ENCODE results near the gene CEP112. TPM values are rescaled to one million over a fixed set of nuclear protein-coding genes. Genes with fewer than 3 reads are reported as not detected.
A peak's percentile ranks its signal among the peaks of the same experiment; 100 is the strongest.
"Not testable (repeated sequence)": the region's sequence is repeated elsewhere in the genome, so short reads cannot be mapped to it uniquely, and the experiment has no call there.

Gene CEP112
- total RNA-seq, 1 donor from 2014 or later: 24.5 TPM

DNA sequence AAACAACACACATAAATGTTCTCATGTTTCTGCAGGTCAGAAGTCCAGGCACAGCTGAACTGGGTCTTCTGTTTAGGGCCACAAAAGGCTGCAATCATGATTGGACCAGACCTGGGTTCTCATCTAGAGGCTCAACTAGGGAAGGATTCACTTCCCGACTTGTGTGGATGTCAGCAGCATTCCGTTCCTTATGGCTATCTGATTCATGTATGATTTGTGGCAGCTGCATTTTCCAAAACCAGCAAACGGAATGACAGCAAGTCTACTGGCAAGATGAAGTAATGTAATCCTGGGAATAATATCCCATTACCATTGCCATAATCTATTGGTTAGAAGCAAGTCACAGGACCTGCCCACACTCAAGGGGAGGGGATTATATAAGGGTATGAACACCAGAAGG is 22.1 kb downstream of the CEP112 start:
- Mint-ChIP-seq H3K9me3 (no peaks in the 10 kb centered on the region), H3K27me3 (ENCODE audit: low read depth) (no peaks in the 10 kb centered on the region), H3K36me3 (ENCODE audit: low read depth) (no peaks in the 10 kb centered on the region), H3K27ac (ENCODE audit: unreplicated experiment) (no peak overlapping the region), H3K4me1 (peaks cover 16% of the 10 kb centered on the region), H3K4me3 (no peak overlapping the region)
- DNase-seq (ENCODE audit: low read depth, low spot score): no peak
- TF ChIP-seq, protein P1, sequence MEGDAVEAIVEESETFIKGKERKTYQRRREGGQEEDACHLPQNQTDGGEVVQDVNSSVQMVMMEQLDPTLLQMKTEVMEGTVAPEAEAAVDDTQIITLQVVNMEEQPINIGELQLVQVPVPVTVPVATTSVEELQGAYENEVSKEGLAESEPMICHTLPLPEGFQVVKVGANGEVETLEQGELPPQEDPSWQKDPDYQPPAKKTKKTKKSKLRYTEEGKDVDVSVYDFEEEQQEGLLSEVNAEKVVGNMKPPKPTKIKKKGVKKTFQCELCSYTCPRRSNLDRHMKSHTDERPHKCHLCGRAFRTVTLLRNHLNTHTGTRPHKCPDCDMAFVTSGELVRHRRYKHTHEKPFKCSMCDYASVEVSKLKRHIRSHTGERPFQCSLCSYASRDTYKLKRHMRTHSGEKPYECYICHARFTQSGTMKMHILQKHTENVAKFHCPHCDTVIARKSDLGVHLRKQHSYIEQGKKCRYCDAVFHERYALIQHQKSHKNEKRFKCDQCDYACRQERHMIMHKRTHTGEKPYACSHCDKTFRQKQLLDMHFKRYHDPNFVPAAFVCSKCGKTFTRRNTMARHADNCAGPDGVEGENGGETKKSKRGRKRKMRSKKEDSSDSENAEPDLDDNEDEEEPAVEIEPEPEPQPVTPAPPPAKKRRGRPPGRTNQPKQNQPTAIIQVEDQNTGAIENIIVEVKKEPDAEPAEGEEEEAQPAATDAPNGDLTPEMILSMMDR (conservative IDR thresholded peaks at IDR 0.05): no peak

DNA sequence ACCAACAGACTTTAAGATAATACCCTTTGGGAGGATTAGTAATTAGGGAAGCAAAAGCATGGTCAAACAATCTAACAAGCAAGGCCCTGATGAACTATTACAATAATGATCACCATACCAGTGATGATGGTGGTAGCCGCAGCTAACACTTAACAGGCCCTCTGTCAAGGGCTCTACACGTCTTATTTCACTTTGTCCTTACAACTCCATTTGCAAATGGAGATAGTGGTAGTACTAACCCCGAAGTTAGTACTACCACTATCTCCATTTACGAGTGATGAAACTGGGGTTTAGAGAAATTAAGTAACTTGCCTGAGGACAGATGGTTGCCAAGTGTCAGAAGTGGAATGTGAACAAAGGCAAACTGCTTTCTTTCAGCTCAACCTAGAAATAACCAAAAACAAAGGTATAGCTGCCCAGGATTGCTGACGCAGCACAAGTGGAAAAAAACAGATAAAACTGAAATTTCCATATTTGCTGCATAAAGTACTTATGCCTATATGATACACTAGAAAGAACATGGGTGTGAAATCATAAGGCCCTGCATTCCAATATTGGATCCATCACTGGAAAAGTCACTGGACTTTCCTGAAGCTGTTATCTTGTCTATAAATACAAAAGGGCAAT is 24.6 kb downstream of the CEP112 start:
- H3K9me3 Mint-ChIP-seq: no peaks in the 10 kb centered on the region
- H3K4me1 Mint-ChIP-seq: peaks cover 10% of the 10 kb centered on the region
- no peaks in the 10 kb centered on the region for H3K36me3 Mint-ChIP-seq (ENCODE audit: low read depth)
- H3K4me3 Mint-ChIP-seq: no peak overlapping the region
- TF ChIP-seq, protein P1 (conservative IDR thresholded peaks at IDR 0.05): no peak
- no peak overlapping the region for H3K27ac Mint-ChIP-seq (ENCODE audit: unreplicated experiment)
- no peaks in the 10 kb centered on the region for H3K27me3 Mint-ChIP-seq (ENCODE audit: low read depth)
- no peak for DNase-seq (ENCODE audit: low read depth, low spot score)

DNA sequence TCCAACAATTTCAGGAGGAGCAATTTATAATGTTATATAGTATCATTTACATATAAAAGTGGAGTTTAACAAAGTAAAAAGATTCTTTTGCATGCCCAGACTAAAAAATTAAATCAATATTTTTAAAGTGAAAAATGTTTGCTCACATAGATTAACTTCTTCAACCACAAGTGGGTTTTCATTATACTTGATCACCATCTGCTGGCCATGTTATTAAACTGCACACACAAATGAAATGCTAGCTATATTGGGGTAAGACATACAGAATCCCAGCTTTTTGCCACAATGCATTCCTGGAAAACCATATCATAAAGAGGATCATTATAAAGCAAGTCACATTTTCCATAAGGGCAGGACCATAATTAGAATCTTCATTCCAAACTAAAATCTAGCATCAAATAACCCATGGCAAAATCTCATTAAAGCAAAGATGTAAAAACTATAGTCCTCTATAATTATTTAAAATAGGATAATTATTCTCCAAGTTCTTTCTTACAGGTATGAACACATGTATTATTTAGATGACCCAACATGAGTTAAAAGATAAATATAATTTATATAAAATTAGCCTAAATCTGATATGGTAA is 26.3 kb downstream of the CEP112 start:
- DNase-seq (ENCODE audit: low read depth, low spot score): peak; percentile 16
- peaks cover 2% of the 10 kb centered on the region for H3K9me3 Mint-ChIP-seq
- peaks cover 10% of the 10 kb centered on the region for H3K36me3 Mint-ChIP-seq (ENCODE audit: low read depth)
- H3K27me3 Mint-ChIP-seq (ENCODE audit: low read depth): no peaks in the 10 kb centered on the region
- no peak overlapping the region for H3K27ac Mint-ChIP-seq (ENCODE audit: unreplicated experiment)
- peaks cover 4% of the 10 kb centered on the region for H3K4me1 Mint-ChIP-seq
- H3K4me3 Mint-ChIP-seq: no peak overlapping the region
- TF ChIP-seq, protein P1 (conservative IDR thresholded peaks at IDR 0.05): peak; percentile 88

DNA sequence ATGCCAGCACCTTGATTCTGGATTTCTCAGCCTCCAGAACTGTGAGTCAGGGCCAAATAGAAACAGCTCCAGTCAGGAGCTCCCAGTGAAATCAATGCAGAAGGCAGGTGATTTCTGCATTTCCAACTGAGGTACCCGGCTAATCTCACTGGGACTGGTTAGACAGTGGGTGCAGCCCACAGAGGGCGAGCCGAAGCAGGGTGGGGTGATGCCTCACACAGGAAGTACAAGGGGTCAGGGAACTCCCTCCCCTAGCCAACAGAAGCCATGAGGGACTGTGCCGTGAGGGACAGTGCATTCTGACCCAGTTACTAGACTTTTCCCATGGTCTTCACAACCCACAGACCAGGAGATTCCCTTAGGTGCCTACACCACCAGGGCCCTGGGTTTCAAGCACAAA is 36.9 kb downstream of the CEP112 start:
- H3K27ac Mint-ChIP-seq (ENCODE audit: unreplicated experiment); DNase-seq (ENCODE audit: low read depth, low spot score); H3K4me3 Mint-ChIP-seq; H3K4me1 Mint-ChIP-seq; H3K27me3 Mint-ChIP-seq (ENCODE audit: low read depth): not testable (repeated sequence)
- H3K36me3 Mint-ChIP-seq (ENCODE audit: low read depth): peaks cover 64% of the 10 kb centered on the region
- peaks cover 16% of the 10 kb centered on the region for H3K9me3 Mint-ChIP-seq

DNA sequence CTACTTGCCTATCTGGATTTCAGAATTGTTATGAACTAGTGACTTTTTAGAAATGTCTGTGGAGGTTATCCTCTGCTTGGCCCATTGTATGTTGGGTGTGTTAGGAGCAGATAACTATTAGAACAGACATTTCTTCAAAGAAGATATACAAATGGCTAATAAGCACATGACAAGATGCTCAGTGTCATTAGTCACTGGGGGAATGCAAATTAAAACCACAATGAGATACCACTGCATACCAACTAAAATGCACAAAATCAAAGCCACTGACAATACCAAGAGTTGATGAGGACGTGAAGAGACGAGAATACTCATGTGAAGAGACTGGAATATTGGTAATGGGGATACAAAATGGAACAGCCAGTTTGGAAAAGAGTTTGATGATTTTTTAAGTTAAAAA is 39.2 kb downstream of the CEP112 start:
- no peaks in the 10 kb centered on the region for H3K27me3 Mint-ChIP-seq (ENCODE audit: low read depth)
- TF ChIP-seq, protein P1 (conservative IDR thresholded peaks at IDR 0.05): no peak
- H3K4me3 Mint-ChIP-seq: no peak overlapping the region
- H3K27ac Mint-ChIP-seq (ENCODE audit: unreplicated experiment): no peak overlapping the region
- no peak for DNase-seq (ENCODE audit: low read depth, low spot score)
- peaks cover 48% of the 10 kb centered on the region for H3K36me3 Mint-ChIP-seq (ENCODE audit: low read depth)
- H3K9me3 Mint-ChIP-seq: peaks cover 10% of the 10 kb centered on the region
- H3K4me1 Mint-ChIP-seq: no peaks in the 10 kb centered on the region

DNA sequence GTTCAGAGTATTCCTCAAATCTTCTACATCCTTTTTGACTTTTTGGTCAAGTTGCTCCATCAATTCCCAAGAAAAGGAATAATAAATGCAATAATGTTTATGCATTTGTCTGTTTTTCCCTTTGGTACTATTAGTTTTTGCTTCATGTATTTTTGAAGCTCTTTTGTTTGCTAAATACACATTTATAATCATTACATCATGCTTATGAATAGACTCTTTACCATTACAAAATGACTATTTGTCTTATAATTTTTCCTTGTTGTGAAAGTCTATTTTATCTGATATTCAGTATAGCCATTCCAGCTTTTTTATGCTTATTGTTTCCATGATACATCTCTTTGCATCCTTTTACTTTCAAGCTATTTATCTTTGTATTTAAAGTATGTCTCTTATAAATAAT is 41.2 kb downstream of the CEP112 start:
- Mint-ChIP-seq H3K27ac (ENCODE audit: unreplicated experiment) (no peak overlapping the region), H3K36me3 (ENCODE audit: low read depth) (peaks cover 32% of the 10 kb centered on the region), H3K9me3 (peaks cover 7% of the 10 kb centered on the region), H3K4me3 (no peak overlapping the region), H3K27me3 (ENCODE audit: low read depth) (no peaks in the 10 kb centered on the region), H3K4me1 (no peaks in the 10 kb centered on the region)
- TF ChIP-seq, protein P1 (conservative IDR thresholded peaks at IDR 0.05): no peak
- DNase-seq (ENCODE audit: low read depth, low spot score): no peak

Data from neural crest cell (in vitro differentiated cells).